Upper lobe of left lung (tissue), 4 donors: ENCODE data around the gene DKK3.

Experiments
- EP300 ChIP-seq, 4 donors: sonication (generic); formaldehyde crosslinking; IDR thresholded peaks; one replicate each; pipeline ENCODE4 v1.5.1; 2017; ENCODE audit warnings: antibody characterized with exemption in 4 of 4, control low read depth in 2 of 4
- POLR2A ChIP-seq, 4 donors: fragments of 450-650 bp; IDR thresholded peaks; one replicate each; pipeline ENCODE4 v1.5.1; 2016 to 2017; ENCODE audit warnings: antibody characterized with exemption in 4 of 4, mild to moderate bottlenecking in 2 of 4
- POLR2AphosphoS5 ChIP-seq, 2 donors: sonication (generic); formaldehyde crosslinking; IDR thresholded peaks; one replicate each; pipeline ENCODE4 v1.5.1; 2017; ENCODE audit warnings: antibody characterized with exemption in 2 of 2
- TF ChIP-seq, protein P1 (sequence below), 6 experiments: fragments of 450-650 bp in 4 of 6; fragments of 200-600 bp in 2 of 6; sonication (generic) in 2 of 6; IDR thresholded peaks; one replicate each; pipeline ENCODE4 v1.5.1; 2016 to 2019; ENCODE audit warnings: antibody characterized with exemption in 6 of 6

DNA sequence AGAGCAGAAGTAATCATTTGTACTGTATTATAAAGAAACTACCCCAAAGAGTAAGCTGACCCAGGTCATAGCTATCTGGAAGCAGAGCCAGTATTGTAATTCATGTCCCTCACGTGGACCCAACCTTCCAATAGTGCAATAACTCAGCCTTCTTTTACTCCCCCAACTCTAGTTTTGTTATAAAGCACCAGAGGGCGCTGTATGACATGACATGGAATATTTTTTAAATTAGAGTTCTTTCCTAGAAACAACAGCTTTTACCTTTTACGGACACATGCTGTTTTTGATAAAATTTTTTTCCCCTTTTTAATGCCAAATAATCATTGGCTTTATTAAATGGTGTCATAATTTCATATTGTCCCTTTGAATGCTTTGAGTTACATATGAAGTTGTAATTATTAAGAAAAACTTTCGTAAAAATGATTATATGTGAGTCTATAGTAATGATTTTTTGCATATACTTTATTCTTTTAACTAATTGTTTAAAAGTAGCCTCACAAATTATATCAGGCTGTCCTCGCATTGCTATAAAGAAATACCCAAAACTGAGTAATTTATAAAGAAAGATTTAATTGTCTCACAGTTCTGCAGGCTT, 76.9 kb downstream of the DKK3 start:
- TF ChIP-seq, protein P1, sequence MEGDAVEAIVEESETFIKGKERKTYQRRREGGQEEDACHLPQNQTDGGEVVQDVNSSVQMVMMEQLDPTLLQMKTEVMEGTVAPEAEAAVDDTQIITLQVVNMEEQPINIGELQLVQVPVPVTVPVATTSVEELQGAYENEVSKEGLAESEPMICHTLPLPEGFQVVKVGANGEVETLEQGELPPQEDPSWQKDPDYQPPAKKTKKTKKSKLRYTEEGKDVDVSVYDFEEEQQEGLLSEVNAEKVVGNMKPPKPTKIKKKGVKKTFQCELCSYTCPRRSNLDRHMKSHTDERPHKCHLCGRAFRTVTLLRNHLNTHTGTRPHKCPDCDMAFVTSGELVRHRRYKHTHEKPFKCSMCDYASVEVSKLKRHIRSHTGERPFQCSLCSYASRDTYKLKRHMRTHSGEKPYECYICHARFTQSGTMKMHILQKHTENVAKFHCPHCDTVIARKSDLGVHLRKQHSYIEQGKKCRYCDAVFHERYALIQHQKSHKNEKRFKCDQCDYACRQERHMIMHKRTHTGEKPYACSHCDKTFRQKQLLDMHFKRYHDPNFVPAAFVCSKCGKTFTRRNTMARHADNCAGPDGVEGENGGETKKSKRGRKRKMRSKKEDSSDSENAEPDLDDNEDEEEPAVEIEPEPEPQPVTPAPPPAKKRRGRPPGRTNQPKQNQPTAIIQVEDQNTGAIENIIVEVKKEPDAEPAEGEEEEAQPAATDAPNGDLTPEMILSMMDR (IDR thresholded peaks at IDR 0.05), result peak; percentile 26 to 58 (median 48)
- TF ChIP-seq POLR2A (IDR thresholded peaks at IDR 0.05) (no peak), EP300 (IDR thresholded peaks at IDR 0.05) (no peak), POLR2AphosphoS5 (IDR thresholded peaks at IDR 0.05) (no peak)
